ENCODE measurements around the gene COL12A1. TPM values are rescaled to one million over a fixed set of nuclear protein-coding genes. Genes with fewer than 3 reads are reported as not detected.

Gene COL12A1
- total and polyA plus RNA-seq, 10 of the 15 experiments (the other 5 are each of a cell fraction or from before 2014, with no cell fraction given) = under 0.01 to 0.69 (median 0.11) TPM; not detected in 6

DNA sequence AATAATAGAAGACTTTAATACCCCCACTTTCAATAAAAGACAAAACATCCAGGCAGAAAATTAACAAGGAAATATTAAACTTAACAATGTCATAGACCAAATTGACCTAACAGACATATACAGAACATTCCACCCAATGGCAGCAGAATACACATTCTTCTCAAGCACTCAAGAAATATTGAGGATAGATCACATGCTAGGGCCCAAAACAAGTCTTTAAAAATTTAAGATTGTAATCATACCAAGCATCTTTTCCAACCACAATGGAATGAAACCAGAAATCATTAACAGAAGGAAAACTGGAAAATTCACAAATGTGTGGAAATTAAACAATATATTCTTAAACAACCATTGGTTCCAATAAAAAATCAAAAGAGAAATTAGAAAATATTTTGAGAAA lies 161.0 kb downstream of the COL12A1 start:
- in situ Hi-C loops (cut with MboI) = no loop called here
- H3K27ac ChIP-seq (ENCODE audit: control insufficient read depth, insufficient read depth) = no peak overlapping the region
- H2AFZ ChIP-seq (ENCODE audit: control insufficient read depth, low read depth, low read length) = no peak overlapping the region
- H4K20me1 ChIP-seq (ENCODE audit: control insufficient read depth, insufficient read depth) = no peaks in the 10 kb centered on the region
- FAIRE-seq (no peak), ATAC-seq (no peak), DNase-seq (ENCODE audit: low read depth, low spot score) (no peak)
- SMC1A ChIA-PET (ENCODE audit: uncharacterized antibody, unreplicated experiment) = no interaction called here
- no peak for TF ChIP-seq ZNF207 (IDR thresholded peaks at IDR 0.05; ENCODE audit: borderline replicate concordance)
- no peak for TF ChIP-seq NFYB (IDR thresholded peaks at IDR 0.05; ENCODE audit: insufficient read depth, low read depth, low read length)
- TF ChIP-seq SRF (IDR thresholded peaks at IDR 0.05; ENCODE audit: low read depth in 2 of 2, low read length in 2 of 2) = no peak
- no peak for TF ChIP-seq SUPT20H (IDR thresholded peaks at IDR 0.05; ENCODE audit: borderline replicate concordance, control insufficient read depth, low read depth, low read length)
- no peak for TF ChIP-seq ZNF274 (IDR thresholded peaks at IDR 0.05; ENCODE audit: insufficient read depth, insufficient read length)
- TF ChIP-seq PAX8 (IDR thresholded peaks at IDR 0.05) = no peak
- no peak for TF ChIP-seq BACH1 (IDR thresholded peaks at IDR 0.05; ENCODE audit: borderline replicate concordance)
- TF ChIP-seq, protein P1, sequence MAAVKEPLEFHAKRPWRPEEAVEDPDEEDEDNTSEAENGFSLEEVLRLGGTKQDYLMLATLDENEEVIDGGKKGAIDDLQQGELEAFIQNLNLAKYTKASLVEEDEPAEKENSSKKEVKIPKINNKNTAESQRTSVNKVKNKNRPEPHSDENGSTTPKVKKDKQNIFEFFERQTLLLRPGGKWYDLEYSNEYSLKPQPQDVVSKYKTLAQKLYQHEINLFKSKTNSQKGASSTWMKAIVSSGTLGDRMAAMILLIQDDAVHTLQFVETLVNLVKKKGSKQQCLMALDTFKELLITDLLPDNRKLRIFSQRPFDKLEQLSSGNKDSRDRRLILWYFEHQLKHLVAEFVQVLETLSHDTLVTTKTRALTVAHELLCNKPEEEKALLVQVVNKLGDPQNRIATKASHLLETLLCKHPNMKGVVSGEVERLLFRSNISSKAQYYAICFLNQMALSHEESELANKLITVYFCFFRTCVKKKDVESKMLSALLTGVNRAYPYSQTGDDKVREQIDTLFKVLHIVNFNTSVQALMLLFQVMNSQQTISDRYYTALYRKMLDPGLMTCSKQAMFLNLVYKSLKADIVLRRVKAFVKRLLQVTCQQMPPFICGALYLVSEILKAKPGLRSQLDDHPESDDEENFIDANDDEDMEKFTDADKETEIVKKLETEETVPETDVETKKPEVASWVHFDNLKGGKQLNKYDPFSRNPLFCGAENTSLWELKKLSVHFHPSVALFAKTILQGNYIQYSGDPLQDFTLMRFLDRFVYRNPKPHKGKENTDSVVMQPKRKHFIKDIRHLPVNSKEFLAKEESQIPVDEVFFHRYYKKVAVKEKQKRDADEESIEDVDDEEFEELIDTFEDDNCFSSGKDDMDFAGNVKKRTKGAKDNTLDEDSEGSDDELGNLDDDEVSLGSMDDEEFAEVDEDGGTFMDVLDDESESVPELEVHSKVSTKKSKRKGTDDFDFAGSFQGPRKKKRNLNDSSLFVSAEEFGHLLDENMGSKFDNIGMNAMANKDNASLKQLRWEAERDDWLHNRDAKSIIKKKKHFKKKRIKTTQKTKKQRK (IDR thresholded peaks at IDR 0.05; ENCODE audit: low read depth, low read length) = no peak
- no peak for TF ChIP-seq HCFC1 (IDR thresholded peaks at IDR 0.05; ENCODE audit: low read length)
- no peak for TF ChIP-seq BCL11A (IDR thresholded peaks at IDR 0.05; ENCODE audit: low read depth, low read length)
- TF ChIP-seq, protein P2, sequence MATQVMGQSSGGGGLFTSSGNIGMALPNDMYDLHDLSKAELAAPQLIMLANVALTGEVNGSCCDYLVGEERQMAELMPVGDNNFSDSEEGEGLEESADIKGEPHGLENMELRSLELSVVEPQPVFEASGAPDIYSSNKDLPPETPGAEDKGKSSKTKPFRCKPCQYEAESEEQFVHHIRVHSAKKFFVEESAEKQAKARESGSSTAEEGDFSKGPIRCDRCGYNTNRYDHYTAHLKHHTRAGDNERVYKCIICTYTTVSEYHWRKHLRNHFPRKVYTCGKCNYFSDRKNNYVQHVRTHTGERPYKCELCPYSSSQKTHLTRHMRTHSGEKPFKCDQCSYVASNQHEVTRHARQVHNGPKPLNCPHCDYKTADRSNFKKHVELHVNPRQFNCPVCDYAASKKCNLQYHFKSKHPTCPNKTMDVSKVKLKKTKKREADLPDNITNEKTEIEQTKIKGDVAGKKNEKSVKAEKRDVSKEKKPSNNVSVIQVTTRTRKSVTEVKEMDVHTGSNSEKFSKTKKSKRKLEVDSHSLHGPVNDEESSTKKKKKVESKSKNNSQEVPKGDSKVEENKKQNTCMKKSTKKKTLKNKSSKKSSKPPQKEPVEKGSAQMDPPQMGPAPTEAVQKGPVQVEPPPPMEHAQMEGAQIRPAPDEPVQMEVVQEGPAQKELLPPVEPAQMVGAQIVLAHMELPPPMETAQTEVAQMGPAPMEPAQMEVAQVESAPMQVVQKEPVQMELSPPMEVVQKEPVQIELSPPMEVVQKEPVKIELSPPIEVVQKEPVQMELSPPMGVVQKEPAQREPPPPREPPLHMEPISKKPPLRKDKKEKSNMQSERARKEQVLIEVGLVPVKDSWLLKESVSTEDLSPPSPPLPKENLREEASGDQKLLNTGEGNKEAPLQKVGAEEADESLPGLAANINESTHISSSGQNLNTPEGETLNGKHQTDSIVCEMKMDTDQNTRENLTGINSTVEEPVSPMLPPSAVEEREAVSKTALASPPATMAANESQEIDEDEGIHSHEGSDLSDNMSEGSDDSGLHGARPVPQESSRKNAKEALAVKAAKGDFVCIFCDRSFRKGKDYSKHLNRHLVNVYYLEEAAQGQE (IDR thresholded peaks at IDR 0.05; ENCODE audit: low read depth, low read length) = no peak
- no peak for TF ChIP-seq SMAD5 (IDR thresholded peaks at IDR 0.05; ENCODE audit: low read depth)
- no peak for TF ChIP-seq POLR2AphosphoS2 (IDR thresholded peaks at IDR 0.05; ENCODE audit: low read depth, low read length)
- no peak for TF ChIP-seq CREB1 (IDR thresholded peaks at IDR 0.05; ENCODE audit: low read depth)
- no peak for TF ChIP-seq FOXM1 (IDR thresholded peaks at IDR 0.05; ENCODE audit: low read depth, low read length)
- no peak for TF ChIP-seq CHD1 (IDR thresholded peaks at IDR 0.05; ENCODE audit: low read depth, low read length)
- no peak for TF ChIP-seq CHD4 (IDR thresholded peaks at IDR 0.05)
- TF ChIP-seq POLR2AphosphoS5 (IDR thresholded peaks at IDR 0.05; ENCODE audit: low read length) = no peak
- TF ChIP-seq HDAC6 (IDR thresholded peaks at IDR 0.05; ENCODE audit: unreplicated experiment) = no peak
- TF ChIP-seq, protein P3, sequence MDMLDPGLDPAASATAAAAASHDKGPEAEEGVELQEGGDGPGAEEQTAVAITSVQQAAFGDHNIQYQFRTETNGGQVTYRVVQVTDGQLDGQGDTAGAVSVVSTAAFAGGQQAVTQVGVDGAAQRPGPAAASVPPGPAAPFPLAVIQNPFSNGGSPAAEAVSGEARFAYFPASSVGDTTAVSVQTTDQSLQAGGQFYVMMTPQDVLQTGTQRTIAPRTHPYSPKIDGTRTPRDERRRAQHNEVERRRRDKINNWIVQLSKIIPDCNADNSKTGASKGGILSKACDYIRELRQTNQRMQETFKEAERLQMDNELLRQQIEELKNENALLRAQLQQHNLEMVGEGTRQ (IDR thresholded peaks at IDR 0.05; ENCODE audit: borderline replicate concordance, low read depth, low read length) = no peak
- H3K9ac ChIP-seq (ENCODE audit: control insufficient read depth, insufficient read depth, low read length) = no peak overlapping the region
- CTCF ChIA-PET = no interaction called here
- intact Hi-C loops (cut with micrococcal nuclease; ENCODE audit: unreplicated experiment) = no loop called here
- POLR2A ChIA-PET = no interaction called here
- no peaks in the 10 kb centered on the region for H3K9me3 ChIP-seq (replicated peaks; ENCODE audit: control insufficient read depth, insufficient read depth, low read length)
- RAD21 ChIA-PET (ENCODE audit: unreplicated experiment) = no interaction called here
- H3K4me3 ChIP-seq = no peak overlapping the region
- no peaks in the 10 kb centered on the region for H3K36me3 ChIP-seq (ENCODE audit: control insufficient read depth in 2 of 2, insufficient read depth in 2 of 2, low read length in 1 of 2)
- H3K4me1 ChIP-seq (ENCODE audit: control insufficient read depth, insufficient read depth, low read length) = no peaks in the 10 kb centered on the region
- no peak overlapping the region for H3K4me2 ChIP-seq (ENCODE audit: control insufficient read depth, insufficient read depth)
- no peaks in the 10 kb centered on the region for H3K79me2 ChIP-seq (ENCODE audit: control insufficient read depth, insufficient read depth, low read length)
- no TSS peak for BruUV-seq (replicated peaks)
- no peaks in the 10 kb centered on the region for H3K27me3 ChIP-seq (replicated peaks in 1 of 2; ENCODE audit: control insufficient read depth in 2 of 2, insufficient read depth in 2 of 2, low read length in 1 of 2)
